Dendritic cell treated with granulocyte-macrophage colony-stimulating factor and Interleukin-4, amounts not matched to agents 40 ng/mL and 50 ng/mL, for 4 days (primary cell): Measurements from ENCODE around the gene BFSP1.

Source experiments
- H3K27ac Mint-ChIP-seq: one replicate; pipeline ENCODE4 v1.8.0; 2022; ENCODE audit warnings: mild to moderate bottlenecking, mixed read lengths
- H3K27me3 Mint-ChIP-seq: one replicate; pipeline ENCODE4 v1.8.0; 2022; ENCODE audit warnings: mild to moderate bottlenecking, mixed read lengths
- H3K36me3 Mint-ChIP-seq: one replicate; pipeline ENCODE4 v1.8.0; 2022; ENCODE audit warnings: low read depth, mixed read lengths
- H3K4me1 Mint-ChIP-seq: one replicate; pipeline ENCODE4 v1.8.0; 2022; ENCODE audit warnings: low read depth, mixed read lengths
- H3K4me3 Mint-ChIP-seq: one replicate; pipeline ENCODE4 v1.8.0; 2022; ENCODE audit warnings: mild to moderate bottlenecking, moderate library complexity, mixed read lengths
- H3K9me3 Mint-ChIP-seq: one replicate; pipeline ENCODE4 v1.8.0; 2022; ENCODE audit warnings: mixed read lengths
- intact Hi-C: fragments of 100-400 bp; cut with micrococcal nuclease; formaldehyde crosslinking; loops from one replicate; pipeline ENCODE4 v1.15.0; 2022

The BFSP1 gene

GRCh38 chr20:17446171-17446570 is 85.0 kb downstream of the BFSP1 start:
- Mint-ChIP-seq H3K4me3 (no peak overlapping the region), H3K36me3 (no peaks in the 10 kb centered on the region), H3K4me1 (no peaks in the 10 kb centered on the region), H3K27me3 (no peaks in the 10 kb centered on the region), H3K9me3 (no peaks in the 10 kb centered on the region), H3K27ac (no peak overlapping the region)
- intact Hi-C loops = no loop called here

GRCh38 chr20:17445543-17445942 is 85.6 kb downstream of the BFSP1 start:
- Mint-ChIP-seq H3K4me3 (no peak overlapping the region), H3K27ac (no peak overlapping the region), H3K4me1 (no peaks in the 10 kb centered on the region), H3K36me3 (no peaks in the 10 kb centered on the region), H3K9me3 (no peaks in the 10 kb centered on the region), H3K27me3 (no peaks in the 10 kb centered on the region)
- intact Hi-C loops = no loop called here

- Mint-ChIP-seq H3K9me3 (no peaks in the 10 kb centered on the region), H3K36me3 (no peaks in the 10 kb centered on the region), H3K27me3 (no peaks in the 10 kb centered on the region), H3K27ac (no peak overlapping the region), H3K4me3 (no peak overlapping the region), H3K4me1 (no peaks in the 10 kb centered on the region)
- intact Hi-C loops = no loop called here
These were observed 87.1 kb downstream of the BFSP1 start for GRCh38 chr20:17444091-17444490.
